HK-2 (cell line): ENCODE measurements around the gene ASS1.
A peak's percentile ranks its signal among the peaks of the same experiment; 100 is the strongest.

Experiments
- DNase-seq: peaks from one replicate; pipeline ENCODE4 v3.0.0-alpha.2; 2018; ENCODE audit not compliant: unreplicated experiment

ASS1 gene

GRCh38 chr9:130531670-130532069 is 86.9 kb downstream of the ASS1 start:
- no peak for DNase-seq

GRCh38 chr9:130532426-130533080 is 87.8 kb downstream of the ASS1 start:
- no peak for DNase-seq

DNA sequence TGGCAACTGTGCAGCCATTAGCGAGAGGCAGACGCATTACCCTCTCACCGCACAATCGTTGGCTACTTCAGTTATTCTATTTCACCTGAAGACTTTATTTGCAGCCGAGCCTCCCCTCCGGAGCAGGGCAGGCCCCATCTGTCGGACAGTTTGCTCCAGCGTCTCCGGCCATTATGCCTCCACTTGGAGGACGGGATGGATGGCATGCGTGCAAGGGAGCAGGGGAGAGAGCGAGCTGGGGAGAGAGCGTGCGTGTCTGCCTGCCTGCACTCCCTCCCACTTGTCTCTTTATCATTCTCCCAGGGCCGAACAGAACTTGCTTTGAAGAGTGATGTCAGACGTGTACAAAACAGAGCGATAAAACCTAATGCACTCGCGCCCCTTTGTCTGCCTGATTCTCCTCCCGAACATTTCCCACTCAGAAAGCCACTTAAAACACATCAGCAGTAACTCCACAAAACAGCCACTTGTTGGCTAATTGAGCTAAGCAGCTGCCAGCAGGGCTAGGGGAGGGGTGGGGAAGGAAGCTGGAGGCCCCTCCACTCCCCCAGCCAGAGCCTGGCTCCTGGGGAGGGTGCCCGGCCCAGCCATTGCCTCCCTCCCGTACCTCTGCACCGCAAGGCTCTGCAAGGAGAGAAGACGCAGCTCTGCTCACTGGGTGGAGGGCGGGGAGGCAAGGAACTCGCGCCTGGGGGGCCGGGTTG is 91.2 kb downstream of the ASS1 start:
- no peak for DNase-seq

GRCh38 chr9:130536701-130537107 is 91.9 kb downstream of the ASS1 start:
- DNase-seq = no peak

GRCh38 chr9:130537346-130538050 is 92.7 kb downstream of the ASS1 start:
- no peak for DNase-seq

DNA sequence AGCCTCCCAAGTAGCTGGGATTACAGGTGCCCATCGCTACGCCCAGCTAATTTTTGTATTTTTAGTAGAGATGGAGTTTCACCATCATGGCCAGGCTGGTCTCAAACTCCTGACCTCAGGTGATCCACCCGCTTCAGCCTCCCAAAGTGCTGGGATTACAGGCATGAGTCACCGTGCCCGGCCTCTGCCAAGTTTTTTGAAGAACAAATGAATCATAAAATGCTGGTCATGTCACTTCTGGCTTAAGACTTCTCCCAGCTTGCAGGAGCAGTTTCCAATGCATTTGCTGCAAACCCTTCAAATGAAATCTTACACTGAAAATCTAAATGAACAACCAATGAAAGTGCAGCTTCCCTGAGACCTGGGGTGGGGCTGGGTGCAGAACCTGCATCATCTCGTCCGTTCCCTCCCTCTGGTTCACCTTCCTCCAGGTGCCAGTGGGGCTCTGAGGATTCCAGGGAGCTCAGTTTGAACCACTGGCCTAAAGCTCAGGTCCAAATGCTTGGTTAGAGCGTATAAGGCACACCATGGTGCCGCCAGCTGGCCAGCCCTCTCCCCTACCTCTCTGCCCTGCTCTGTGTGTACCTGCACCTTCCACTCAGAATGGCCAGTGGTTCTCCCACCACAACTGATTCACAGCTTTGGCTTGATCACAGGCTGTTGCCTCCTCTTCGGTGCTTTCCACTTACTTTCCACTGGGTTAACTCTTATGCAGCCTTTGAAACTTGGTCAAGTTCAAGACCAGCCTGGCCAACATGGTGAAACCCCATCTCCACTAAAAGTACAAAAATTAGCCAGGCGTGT is 94.9 kb downstream of the ASS1 start:
- DNase-seq = peak; percentile 27

DNA sequence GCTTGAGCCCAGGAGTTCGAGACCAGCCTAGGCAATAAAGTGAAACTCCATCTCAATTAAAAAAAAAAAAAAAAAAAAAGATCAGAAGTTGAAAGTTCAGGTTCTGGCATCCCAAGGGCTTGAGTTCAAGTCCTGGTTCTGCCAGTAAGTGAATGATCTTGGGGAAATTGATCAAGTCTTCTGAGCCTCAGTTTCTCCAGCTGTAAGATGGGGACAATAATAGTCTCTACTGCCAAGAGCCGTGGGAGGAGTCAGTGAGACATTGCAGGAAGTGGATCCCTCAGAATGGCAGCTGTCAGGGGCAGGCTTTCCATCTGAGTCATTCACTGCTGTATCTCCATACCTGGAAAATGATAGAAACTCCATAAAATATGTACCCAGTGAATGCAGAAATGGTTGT is 96.8 kb downstream of the ASS1 start:
- DNase-seq = no peak

DNA sequence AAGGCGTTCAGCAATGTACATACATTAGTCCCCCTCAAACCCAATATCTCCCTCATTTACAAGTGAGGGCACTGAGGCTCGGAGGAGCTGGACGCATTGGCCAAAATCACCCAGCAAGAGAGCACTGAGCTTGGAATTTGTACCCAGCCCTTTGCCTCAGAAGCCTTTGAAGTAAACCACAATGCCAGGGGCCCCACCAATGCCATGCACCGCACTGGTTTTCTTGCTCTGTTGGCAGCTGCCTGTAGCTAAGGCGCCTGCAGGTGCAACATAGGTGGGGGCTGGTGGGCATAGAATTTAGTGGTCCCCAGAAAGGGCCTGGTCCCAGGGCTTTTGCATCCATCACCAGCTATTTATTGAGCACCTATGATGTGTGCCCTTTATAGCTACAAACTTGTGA is 97.3 kb downstream of the ASS1 start:
- no peak for DNase-seq

GRCh38 chr9:130542457-130543228 is 97.9 kb downstream of the ASS1 start:
- DNase-seq = no peak

GRCh38 chr9:130543368-130543767 is 98.6 kb downstream of the ASS1 start:
- no peak for DNase-seq

DNA sequence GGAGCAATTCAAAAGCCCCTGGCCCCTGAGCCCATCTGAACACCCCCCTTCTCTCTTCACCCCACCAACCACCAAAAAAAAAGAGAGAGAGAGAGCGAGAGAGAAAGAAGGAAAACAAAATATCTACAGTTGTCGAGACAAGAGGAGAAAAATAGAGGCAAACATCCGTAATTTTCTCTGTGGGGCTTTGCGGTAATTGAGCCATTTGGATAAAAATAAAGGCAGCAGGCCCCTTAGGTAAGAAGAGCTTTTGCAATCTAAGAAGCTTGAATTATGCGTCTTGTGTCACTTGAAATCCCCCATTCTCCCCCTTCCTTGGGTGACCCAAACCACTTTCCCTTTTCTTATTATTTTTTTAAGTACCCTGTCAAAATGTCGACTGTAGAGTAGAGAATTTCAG is 99.1 kb downstream of the ASS1 start:
- no peak for DNase-seq

GRCh38 chr9:130544364-130544763 is 99.6 kb downstream of the ASS1 start:
- no peak for DNase-seq

- DNase-seq = no peak
Measured at GRCh38 chr9:130548103-130548502, 103.3 kb downstream of the ASS1 start.

GRCh38 chr9:130549093-130549735 is 104.5 kb downstream of the ASS1 start:
- no peak for DNase-seq
